Stimulated activated CD8-positive, alpha-beta memory T cell treated with anti-CD3 and anti-CD28 coated beads, Interleukin-12 subunit alpha, Interleukin-12 subunit beta, amount 100 ng/mL, for 4 hours (primary cell): Measurements from ENCODE around the gene ZNF747.
A peak's percentile ranks its signal among the peaks of the same experiment; 100 is the strongest.
"Not testable (repeated sequence)": the region's sequence is repeated elsewhere in the genome, so short reads cannot be mapped to it uniquely, and the experiment has no call there.

Experiments
- DNase-seq: peaks from one replicate; pipeline ENCODE4 v3.0.0-alpha.2; 2020; ENCODE audit warnings: low read depth

Gene ZNF747

GRCh38 chr16:30533748-30534367, 800 bp downstream of the ZNF747 start:
- DNase-seq = no peak

GRCh38 chr16:30533146-30533522, 1.5 kb downstream of the ZNF747 start:
- DNase-seq = no peak

- no peak for DNase-seq
These were observed 2.1 kb downstream of the ZNF747 start for GRCh38 chr16:30532285-30533145.

GRCh38 chr16:30530163-30531037, 4.3 kb downstream of the ZNF747 start:
- DNase-seq = no peak

GRCh38 chr16:30528799-30529457, 5.7 kb downstream of the ZNF747 start:
- DNase-seq = no peak

- DNase-seq = no peak
These were observed 7.0 kb downstream of the ZNF747 start for GRCh38 chr16:30527635-30528178.

GRCh38 chr16:30526823-30527634, 7.6 kb downstream of the ZNF747 start:
- peak; percentile 83 for DNase-seq

- DNase-seq = no peak
These were observed 8.4 kb downstream of the ZNF747 start, which contains the start of gene ZNF768 for GRCh38 chr16:30526137-30526822. TSS of gene ZNF768 (minus strand) at chr16:30526566. CDS start at chr16:30526413, 153 bp downstream.

- no peak for DNase-seq
These were observed 8.9 kb downstream of the ZNF747 start for GRCh38 chr16:30525844-30526136.

GRCh38 chr16:30524575-30525568, 9.8 kb downstream of the ZNF747 start:
- DNase-seq = no peak

- DNase-seq = no peak
These were observed 10.7 kb downstream of the ZNF747 start for GRCh38 chr16:30523768-30524574.

GRCh38 chr16:30522702-30523463, 11.8 kb downstream of the ZNF747 start:
- not testable (repeated sequence) for DNase-seq

GRCh38 chr16:30521873-30522641, 12.6 kb downstream of the ZNF747 start:
- no peak for DNase-seq

- no peak for DNase-seq
These were observed 13.2 kb downstream of the ZNF747 start for GRCh38 chr16:30521476-30521872.

GRCh38 chr16:30519120-30520049, 15.3 kb downstream of the ZNF747 start:
- no peak for DNase-seq

GRCh38 chr16:30518552-30518951, 16.1 kb downstream of the ZNF747 start:
- no peak for DNase-seq
